Measurements from ENCODE around the gene BIRC5. TPM values are rescaled to one million over a fixed set of nuclear protein-coding genes. Genes with fewer than 3 reads are reported as not detected.

Gene BIRC5
- total and polyA plus RNA-seq, 12 donors, result 0.13 to 7.6 (median 0.61) TPM; not detected in 2

- Histone ChIP-seq H3K4me1 (peaks cover 0 to 13% (median 5%) of the 10 kb centered on the region in 9 donors), H3K4me3 (no peak overlapping the region), H3K9me3 (no peaks in the 10 kb centered on the region), H3K27me3 (peaks cover 9 to 18% (median 17%) of the 10 kb centered on the region in 7 donors), H3K27ac (no peak overlapping the region), H3K36me3 (no peaks in the 10 kb centered on the region)
- ATAC-seq (no peak), DNase-seq (no peak)
- TF ChIP-seq, protein P1, sequence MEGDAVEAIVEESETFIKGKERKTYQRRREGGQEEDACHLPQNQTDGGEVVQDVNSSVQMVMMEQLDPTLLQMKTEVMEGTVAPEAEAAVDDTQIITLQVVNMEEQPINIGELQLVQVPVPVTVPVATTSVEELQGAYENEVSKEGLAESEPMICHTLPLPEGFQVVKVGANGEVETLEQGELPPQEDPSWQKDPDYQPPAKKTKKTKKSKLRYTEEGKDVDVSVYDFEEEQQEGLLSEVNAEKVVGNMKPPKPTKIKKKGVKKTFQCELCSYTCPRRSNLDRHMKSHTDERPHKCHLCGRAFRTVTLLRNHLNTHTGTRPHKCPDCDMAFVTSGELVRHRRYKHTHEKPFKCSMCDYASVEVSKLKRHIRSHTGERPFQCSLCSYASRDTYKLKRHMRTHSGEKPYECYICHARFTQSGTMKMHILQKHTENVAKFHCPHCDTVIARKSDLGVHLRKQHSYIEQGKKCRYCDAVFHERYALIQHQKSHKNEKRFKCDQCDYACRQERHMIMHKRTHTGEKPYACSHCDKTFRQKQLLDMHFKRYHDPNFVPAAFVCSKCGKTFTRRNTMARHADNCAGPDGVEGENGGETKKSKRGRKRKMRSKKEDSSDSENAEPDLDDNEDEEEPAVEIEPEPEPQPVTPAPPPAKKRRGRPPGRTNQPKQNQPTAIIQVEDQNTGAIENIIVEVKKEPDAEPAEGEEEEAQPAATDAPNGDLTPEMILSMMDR (IDR thresholded peaks at IDR 0.05), result no peak
- intact Hi-C loops (cut with DNase I), result no loop called here
- WGBS, 2 donors, result 94 to 96% methylated on average over 20 of the region's 20 CpGs
Measured at GRCh38 chr17:78236362-78237127, 22.5 kb downstream of the BIRC5 start.

GRCh38 chr17:78237401-78238012 is 23.5 kb downstream of the BIRC5 start:
- Histone ChIP-seq H3K4me3 (no peak overlapping the region), H3K9me3 (no peaks in the 10 kb centered on the region), H3K27me3 (peaks cover 2 to 11% (median 8%) of the 10 kb centered on the region in 7 donors), H3K36me3 (no peaks in the 10 kb centered on the region), H3K27ac (no peak overlapping the region), H3K4me1 (peaks cover 0 to 12% (median 5%) of the 10 kb centered on the region in 9 donors)
- ATAC-seq (no peak), DNase-seq (no peak)
- 69 to 73% methylated on average over 11 of the region's 11 CpGs for WGBS, 2 donors
- intact Hi-C loops (cut with DNase I), result no loop called here
- TF ChIP-seq, protein P1 (IDR thresholded peaks at IDR 0.05), result no peak

DNA sequence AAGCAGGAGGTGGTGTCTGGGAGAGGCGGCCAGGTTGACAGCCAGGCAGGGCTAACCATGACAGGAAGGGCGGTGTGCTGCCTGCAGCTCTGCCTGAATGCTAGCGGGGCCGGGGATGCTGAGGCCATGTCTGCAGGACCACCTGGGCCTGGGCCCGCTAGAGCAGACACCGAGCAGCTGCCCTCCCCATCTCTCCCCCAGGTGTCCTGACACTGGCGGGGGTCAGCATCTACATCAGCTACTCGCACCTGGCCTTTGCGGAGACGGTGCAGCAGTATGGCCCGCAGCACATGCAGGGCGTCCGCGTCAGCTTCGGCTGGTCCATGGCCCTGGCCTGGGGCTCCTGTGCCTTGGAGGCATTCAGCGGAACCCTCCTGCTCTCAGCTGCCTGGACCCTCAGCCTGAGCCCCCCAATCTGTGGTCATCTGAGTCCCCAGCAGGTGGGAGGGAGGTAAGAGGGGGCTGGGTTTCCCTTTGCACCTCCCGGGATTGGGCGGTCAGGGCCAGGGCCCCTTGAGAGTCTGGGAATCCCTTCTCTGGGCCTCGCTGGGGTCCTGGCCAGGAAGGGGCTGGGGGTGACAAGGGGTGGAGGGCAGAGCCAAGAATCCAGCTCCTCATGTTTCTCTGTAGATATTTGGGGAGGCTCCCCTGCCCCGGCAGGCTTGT is 24.9 kb downstream of the BIRC5 start:
- H3K27me3 ChIP-seq, result no peaks in the 10 kb centered on the region
- DNase-seq (no peak), ATAC-seq (no peak)
- TF ChIP-seq, protein P1 (IDR thresholded peaks at IDR 0.05), result no peak
- 86 to 88% methylated on average over 20 of the region's 20 CpGs for WGBS, 2 donors
- no peak overlapping the region for H3K4me3 ChIP-seq
- intact Hi-C loops (cut with DNase I), result no loop called here
- H3K27ac ChIP-seq, result no peak overlapping the region
- H3K4me1 ChIP-seq, result peaks cover 0 to 12% (median 5%) of the 10 kb centered on the region in 9 donors
- no peaks in the 10 kb centered on the region for H3K9me3 ChIP-seq
- no peaks in the 10 kb centered on the region for H3K36me3 ChIP-seq

DNA sequence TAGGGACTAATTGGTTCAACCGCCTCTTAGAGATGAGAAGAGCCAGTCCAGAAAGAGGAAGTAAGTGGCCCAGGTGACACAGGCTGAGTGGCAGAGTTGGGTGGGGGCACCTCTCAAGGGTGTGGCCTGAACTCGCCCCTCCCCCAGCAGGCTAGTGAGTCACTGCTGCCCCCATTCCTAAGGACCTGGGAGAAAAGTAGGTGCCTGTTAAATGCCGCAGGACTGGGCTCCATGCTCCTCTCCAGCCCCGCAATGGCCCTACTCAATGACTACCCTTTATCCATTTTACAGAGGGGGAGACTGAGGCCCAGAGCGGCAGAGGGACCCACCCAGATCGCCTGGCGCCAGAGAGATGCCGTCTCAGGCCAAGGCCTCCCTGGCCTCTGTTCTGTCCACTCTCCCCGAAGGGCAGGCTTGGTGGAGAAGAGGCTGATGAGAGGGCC is 25.5 kb downstream of the BIRC5 start:
- Histone ChIP-seq H3K27ac (no peak overlapping the region), H3K4me1 (peaks cover 0 to 10% (median 4%) of the 10 kb centered on the region in 9 donors), H3K36me3 (no peaks in the 10 kb centered on the region), H3K9me3 (no peaks in the 10 kb centered on the region), H3K27me3 (no peaks in the 10 kb centered on the region), H3K4me3 (no peak overlapping the region)
- 92 to 95% methylated on average over 9 of the region's 9 CpGs for WGBS, 2 donors
- intact Hi-C loops (cut with DNase I), result no loop called here
- TF ChIP-seq, protein P1 (IDR thresholded peaks at IDR 0.05), result no peak
- ATAC-seq, result no peak
- DNase-seq, result no peak
